ENCODE measurements around the gene GABBR2.
"Not testable (repeated sequence)": the region's sequence is repeated elsewhere in the genome, so short reads cannot be mapped to it uniquely, and the experiment has no call there.

Gene GABBR2

GRCh38 chr9:98686961-98687855 is 21.5 kb downstream of the GABBR2 start:
- no peak for DNase-seq (ENCODE audit: low spot score)

- DNase-seq (ENCODE audit: low spot score) = not testable (repeated sequence)
Measured at GRCh38 chr9:98684816-98685215, 23.9 kb downstream of the GABBR2 start.

- DNase-seq (ENCODE audit: low spot score) = no peak
Measured at GRCh38 chr9:98678244-98678842, 30.4 kb downstream of the GABBR2 start.

- DNase-seq (ENCODE audit: low spot score) = no peak
Measured at GRCh38 chr9:98673681-98674080, 35.1 kb downstream of the GABBR2 start.

- DNase-seq (ENCODE audit: low spot score) = no peak
Measured at GRCh38 chr9:98667005-98667640, 41.6 kb downstream of the GABBR2 start.

- DNase-seq (ENCODE audit: low spot score) = no peak
Measured at GRCh38 chr9:98665501-98665900, 43.2 kb downstream of the GABBR2 start.

GRCh38 chr9:98660541-98660940 is 48.2 kb downstream of the GABBR2 start:
- no peak for DNase-seq (ENCODE audit: low spot score)

- no peak for DNase-seq (ENCODE audit: low spot score)
Measured at GRCh38 chr9:98658951-98659351, 49.8 kb downstream of the GABBR2 start.

- DNase-seq (ENCODE audit: low spot score) = no peak
Measured at GRCh38 chr9:98657897-98658296, 50.8 kb downstream of the GABBR2 start.

- DNase-seq (ENCODE audit: low spot score) = no peak
Measured at GRCh38 chr9:98656511-98656910, 52.2 kb downstream of the GABBR2 start.

- not testable (repeated sequence) for DNase-seq (ENCODE audit: low spot score)
Measured at GRCh38 chr9:98655428-98655827, 53.3 kb downstream of the GABBR2 start.

GRCh38 chr9:98654247-98654646 is 54.5 kb downstream of the GABBR2 start:
- DNase-seq (ENCODE audit: low spot score) = no peak

- no peak for DNase-seq (ENCODE audit: low spot score)
Measured at GRCh38 chr9:98652741-98653140, 56.0 kb downstream of the GABBR2 start.

- DNase-seq (ENCODE audit: low spot score) = no peak
Measured at GRCh38 chr9:98652302-98652701, 56.4 kb downstream of the GABBR2 start.

- DNase-seq (ENCODE audit: low spot score) = no peak
Measured at GRCh38 chr9:98647236-98647635, 61.5 kb downstream of the GABBR2 start.

- DNase-seq (ENCODE audit: low spot score) = no peak
Measured at GRCh38 chr9:98644011-98644410, 64.7 kb downstream of the GABBR2 start.

GRCh38 chr9:98642661-98643312 is 65.9 kb downstream of the GABBR2 start:
- DNase-seq (ENCODE audit: low spot score) = no peak

GRCh38 chr9:98641695-98642094 is 67.0 kb downstream of the GABBR2 start:
- no peak for DNase-seq (ENCODE audit: low spot score)

- no peak for DNase-seq (ENCODE audit: low spot score)
Measured at GRCh38 chr9:98640394-98640793, 68.3 kb downstream of the GABBR2 start.

GRCh38 chr9:98639133-98639532 is 69.6 kb downstream of the GABBR2 start:
- DNase-seq (ENCODE audit: low spot score) = no peak

- no peak for DNase-seq (ENCODE audit: low spot score)
Measured at GRCh38 chr9:98637381-98637780, 71.4 kb downstream of the GABBR2 start.

- no peak for DNase-seq (ENCODE audit: low spot score)
Measured at GRCh38 chr9:98635374-98635773, 73.4 kb downstream of the GABBR2 start.

All from CD4-positive, alpha-beta T cell treated with Interleukin-15 for 4 hours (primary cell).